SHP77 (cell line): Measurements from ENCODE around the gene SS18L1.
A peak's percentile ranks its signal among the peaks of the same experiment; 100 is the strongest.

Experiments used
- DNase-seq, 2 experiments: peaks; one replicate each; lab custom pipeline; 2025; lab: John Stamatoyannopoulos, UW

Gene SS18L1

GRCh38 chr20:62119591-62120364 lies 23.8 kb upstream of the SS18L1 start:
- no peak for DNase-seq

- DNase-seq, result no peak
Measured at GRCh38 chr20:62120365-62120762, 23.2 kb upstream of the SS18L1 start.

GRCh38 chr20:62120990-62121775 lies 22.4 kb upstream of the SS18L1 start:
- peak in 1 of 2 experiments; percentile 85 for DNase-seq

GRCh38 chr20:62121776-62122653 lies 21.6 kb upstream of the SS18L1 start, which contains the start of gene LSM14B:
TSS of gene LSM14B (plus strand) at chr20:62122475. CDS start at chr20:62122667, 192 bp downstream.
- DNase-seq, result peak; percentile 98 to 99

GRCh38 chr20:62122654-62123449 lies 20.7 kb upstream of the SS18L1 start:
- DNase-seq, result peak; percentile 70 to 71

GRCh38 chr20:62123450-62124118 lies 20.0 kb upstream of the SS18L1 start:
- DNase-seq, result no peak

- DNase-seq, result no peak
Measured at GRCh38 chr20:62126141-62126540, 17.4 kb upstream of the SS18L1 start.

- DNase-seq, result no peak
Measured at GRCh38 chr20:62127799-62128198, 15.8 kb upstream of the SS18L1 start.

GRCh38 chr20:62128502-62128901 lies 15.1 kb upstream of the SS18L1 start:
- no peak for DNase-seq

- DNase-seq, result peak; percentile 53 to 82
Measured at GRCh38 chr20:62129731-62130531, 13.6 kb upstream of the SS18L1 start.

GRCh38 chr20:62131560-62132320 lies 11.8 kb upstream of the SS18L1 start:
- DNase-seq, result no peak

GRCh38 chr20:62132421-62132820 lies 11.1 kb upstream of the SS18L1 start:
- DNase-seq, result no peak

- no peak for DNase-seq
Measured at GRCh38 chr20:62133051-62133845, 10.3 kb upstream of the SS18L1 start.

GRCh38 chr20:62133864-62134263 lies 9.7 kb upstream of the SS18L1 start:
- peak in 1 of 2 experiments; percentile 12 for DNase-seq

GRCh38 chr20:62134735-62135231 lies 8.8 kb upstream of the SS18L1 start:
- no peak for DNase-seq

- DNase-seq, result no peak
Measured at GRCh38 chr20:62135573-62136266, 7.8 kb upstream of the SS18L1 start.
